Neural crest cell (in vitro differentiated cells): ENCODE measurements around the gene NDUFS2. TPM values are rescaled to one million over a fixed set of nuclear protein-coding genes. Genes with fewer than 3 reads are reported as not detected.

Experiments used
- DNase-seq: peaks from one replicate; pipeline ENCODE4 v3.0.0; 2021; ENCODE audit warnings: low read depth, mixed read lengths, low spot score
- H3K27ac Mint-ChIP-seq: one replicate; pipeline ENCODE4 v1.8.0; 2021; ENCODE audit warnings: mild to moderate bottlenecking, mixed read lengths; ENCODE audit not compliant: unreplicated experiment
- H3K27me3 Mint-ChIP-seq: 2 replicates; pipeline ENCODE4 v1.8.0; 2021; ENCODE audit warnings: low read depth, mild to moderate bottlenecking, mixed read lengths
- H3K36me3 Mint-ChIP-seq: 2 replicates; pipeline ENCODE4 v1.8.0; 2021; ENCODE audit warnings: low read depth, mild to moderate bottlenecking, mixed read lengths
- H3K4me1 Mint-ChIP-seq: 2 replicates; pipeline ENCODE4 v1.8.0; 2021; ENCODE audit warnings: mixed read lengths
- H3K4me3 Mint-ChIP-seq: one replicate; pipeline ENCODE4 v1.8.0; 2021; ENCODE audit warnings: mild to moderate bottlenecking, mixed read lengths
- H3K9me3 Mint-ChIP-seq: 2 replicates; pipeline ENCODE4 v1.8.0; 2021; ENCODE audit warnings: mixed read lengths
- CTCF ChIP-seq: fragments of 200-600 bp; sonication (generic); conservative IDR thresholded peaks from 2 replicates; pipeline ENCODE4 v1.5.0; 2021; ENCODE audit warnings: antibody characterized with exemption, mild to moderate bottlenecking
- total RNA-seq: library from RNA; stranded (reverse); gene quantifications from 2 replicates; pipeline ENCODE4 v1.2.1, GENCODE V29; 2021

The NDUFS2 gene
- total RNA-seq, 1 donor from 2014 or later, result 106 TPM

- Mint-ChIP-seq H3K27me3 (no peaks in the 10 kb centered on the region), H3K36me3 (no peaks in the 10 kb centered on the region), H3K4me1 (peaks cover 29% of the 10 kb centered on the region), H3K9me3 (no peaks in the 10 kb centered on the region), H3K4me3 (no peak overlapping the region), H3K27ac (no peak overlapping the region)
- DNase-seq, result no peak
- no peak for TF ChIP-seq CTCF
Measured at GRCh38 chr1:161191971-161192370, 10.2 kb upstream of the NDUFS2 start.

GRCh38 chr1:161192476-161193465 lies 9.4 kb upstream of the NDUFS2 start:
- peak; percentile 86 for TF ChIP-seq CTCF
- Mint-ChIP-seq H3K36me3 (no peaks in the 10 kb centered on the region), H3K27ac (peak overlapping the region; percentile 44), H3K27me3 (no peaks in the 10 kb centered on the region), H3K9me3 (no peaks in the 10 kb centered on the region), H3K4me3 (peak overlapping the region; percentile 16), H3K4me1 (peaks cover 37% of the 10 kb centered on the region)
- DNase-seq, result peak; percentile 65

GRCh38 chr1:161193561-161194235 lies 8.5 kb upstream of the NDUFS2 start:
- no peaks in the 10 kb centered on the region for H3K9me3 Mint-ChIP-seq
- H3K27ac Mint-ChIP-seq, result no peak overlapping the region
- no peak for DNase-seq
- no peak for TF ChIP-seq CTCF
- H3K4me3 Mint-ChIP-seq, result no peak overlapping the region
- no peaks in the 10 kb centered on the region for H3K36me3 Mint-ChIP-seq
- H3K4me1 Mint-ChIP-seq, result peaks cover 43% of the 10 kb centered on the region
- H3K27me3 Mint-ChIP-seq, result no peaks in the 10 kb centered on the region

DNA sequence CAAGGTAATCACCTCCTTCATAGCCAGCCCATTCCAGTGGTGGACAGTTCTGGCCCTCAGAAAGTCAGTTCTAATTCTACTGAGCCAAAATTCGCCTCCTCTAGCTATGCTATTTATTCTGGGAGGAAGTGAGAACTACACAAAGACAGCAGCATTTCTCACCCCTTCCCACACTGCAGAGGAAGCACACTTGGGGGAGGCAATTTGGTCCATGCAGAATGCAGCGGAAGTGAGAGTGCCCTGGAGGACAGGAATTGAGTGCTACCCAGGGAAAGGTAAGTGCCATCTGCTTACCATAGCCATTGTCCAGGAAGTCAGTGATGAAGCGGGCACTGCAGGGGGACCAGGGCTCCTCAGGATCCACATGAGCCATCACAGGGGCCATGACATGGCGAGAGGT lies 7.0 kb upstream of the NDUFS2 start:
- H3K4me3 Mint-ChIP-seq, result no peak overlapping the region
- H3K4me1 Mint-ChIP-seq, result peaks cover 57% of the 10 kb centered on the region
- no peak for TF ChIP-seq CTCF
- no peak for DNase-seq
- H3K27me3 Mint-ChIP-seq, result no peaks in the 10 kb centered on the region
- no peaks in the 10 kb centered on the region for H3K36me3 Mint-ChIP-seq
- H3K27ac Mint-ChIP-seq, result no peak overlapping the region
- no peaks in the 10 kb centered on the region for H3K9me3 Mint-ChIP-seq

GRCh38 chr1:161196111-161196510 lies 6.1 kb upstream of the NDUFS2 start:
- H3K27ac Mint-ChIP-seq, result no peak overlapping the region
- H3K4me1 Mint-ChIP-seq, result peaks cover 59% of the 10 kb centered on the region
- no peaks in the 10 kb centered on the region for H3K9me3 Mint-ChIP-seq
- no peak for DNase-seq
- no peaks in the 10 kb centered on the region for H3K36me3 Mint-ChIP-seq
- H3K4me3 Mint-ChIP-seq, result no peak overlapping the region
- TF ChIP-seq CTCF, result no peak
- no peaks in the 10 kb centered on the region for H3K27me3 Mint-ChIP-seq
